Measurements from ENCODE around the gene TPM1. TPM values are rescaled to one million over a fixed set of nuclear protein-coding genes. Genes with fewer than 3 reads are reported as not detected.

Gene TPM1
- total and polyA plus RNA-seq, 8 donors = 230 to 2,605 (median 783) TPM

GRCh38 chr15:63086271-63086670 lies 43.7 kb downstream of the TPM1 start:
- H3K27me3 ChIP-seq = no peaks in the 10 kb centered on the region
- H3K36me3 ChIP-seq = no peaks in the 10 kb centered on the region
- H3K4me3 ChIP-seq = no peak overlapping the region
- WGBS, 5 donors = 73 to 88% (median 81%) methylated on average over 4 of the region's 4 CpGs
- peaks cover 0 to 16% (median 7%) of the 10 kb centered on the region in 4 donors for H3K4me1 ChIP-seq
- no peak for TF ChIP-seq EP300 (IDR thresholded peaks at IDR 0.05)
- TF ChIP-seq POLR2A (IDR thresholded peaks at IDR 0.05) = no peak
- no peak for TF ChIP-seq CTCF (IDR thresholded peaks at IDR 0.05)
- TF ChIP-seq POLR2AphosphoS5 (IDR thresholded peaks at IDR 0.05) = no peak
- intact Hi-C loops (cut with DNase I; ENCODE audit: low total_unique reads) = loop anchor here (10.0 kb wide), 1 partner anchor 311 kb away; no protein-coding TSS in a partner anchor
- no peak for DNase-seq
- H3K9me3 ChIP-seq = no peaks in the 10 kb centered on the region
- no peak overlapping the region for H3K27ac ChIP-seq

GRCh38 chr15:63086947-63087346 lies 44.4 kb downstream of the TPM1 start:
- DNase-seq = no peak
- no peak for TF ChIP-seq EP300 (IDR thresholded peaks at IDR 0.05)
- TF ChIP-seq POLR2AphosphoS5 (IDR thresholded peaks at IDR 0.05) = no peak
- no peak for TF ChIP-seq CTCF (IDR thresholded peaks at IDR 0.05)
- no peak for TF ChIP-seq POLR2A (IDR thresholded peaks at IDR 0.05)
- Histone ChIP-seq H3K27ac (no peak overlapping the region), H3K9me3 (no peaks in the 10 kb centered on the region), H3K27me3 (no peaks in the 10 kb centered on the region), H3K4me1 (peaks cover 0 to 16% (median 7%) of the 10 kb centered on the region in 4 donors), H3K36me3 (no peaks in the 10 kb centered on the region), H3K4me3 (no peak overlapping the region)
- intact Hi-C loops (cut with DNase I; ENCODE audit: low total_unique reads) = loop anchor here (10.0 kb wide), 1 partner anchor 312 kb away; no protein-coding TSS in a partner anchor
- 69 to 83% (median 73%) methylated on average over 5 of the region's 5 CpGs for WGBS, 5 donors

- DNase-seq = peak in 1 of 2 donors; percentile 55
- H3K27ac ChIP-seq = peak overlapping the region in 2 of 5 donors; percentile 2 to 39
- no peaks in the 10 kb centered on the region for H3K36me3 ChIP-seq
- peaks cover 0 to 21% (median 10%) of the 10 kb centered on the region in 4 donors for H3K4me1 ChIP-seq
- no peaks in the 10 kb centered on the region for H3K27me3 ChIP-seq
- WGBS, 5 donors = 50 to 57% (median 52%) methylated on average over 6 of the region's 6 CpGs
- intact Hi-C loops (cut with DNase I; ENCODE audit: low total_unique reads) = loop anchor here (10.0 kb wide), 1 partner anchor 314 kb away; no protein-coding TSS in a partner anchor
- no peak for TF ChIP-seq EP300 (IDR thresholded peaks at IDR 0.05)
- no peak for TF ChIP-seq POLR2AphosphoS5 (IDR thresholded peaks at IDR 0.05)
- no peak for TF ChIP-seq POLR2A (IDR thresholded peaks at IDR 0.05)
- no peak for TF ChIP-seq CTCF (IDR thresholded peaks at IDR 0.05)
- H3K9me3 ChIP-seq = no peaks in the 10 kb centered on the region
- H3K4me3 ChIP-seq = no peak overlapping the region
Measured at GRCh38 chr15:63088533-63089245, 46.1 kb downstream of the TPM1 start.

GRCh38 chr15:63089260-63090043 lies 46.9 kb downstream of the TPM1 start:
- H3K27ac ChIP-seq = peak overlapping the region in 2 of 5 donors; percentile 2 to 39
- H3K9me3 ChIP-seq = no peaks in the 10 kb centered on the region
- TF ChIP-seq POLR2AphosphoS5 (IDR thresholded peaks at IDR 0.05) (peak in 1 of 3 donors; percentile 17), EP300 (IDR thresholded peaks at IDR 0.05) (no peak)
- no peaks in the 10 kb centered on the region for H3K27me3 ChIP-seq
- DNase-seq = peak in 1 of 2 donors; percentile 82
- 59 to 71% (median 70%) methylated on average over 6 of the region's 6 CpGs for WGBS, 5 donors
- intact Hi-C loops (cut with DNase I; ENCODE audit: low total_unique reads) = loop anchor here (10.0 kb wide), 2 partner anchors 45 to 315 kb away; partner anchors contain the start of gene TPM1
- no peak overlapping the region for H3K4me3 ChIP-seq
- peaks cover 0 to 29% (median 12%) of the 10 kb centered on the region in 4 donors for H3K4me1 ChIP-seq
- no peaks in the 10 kb centered on the region for H3K36me3 ChIP-seq
